ENCODE data around the gene NR2E1. TPM values are rescaled to one million over a fixed set of nuclear protein-coding genes. Genes with fewer than 3 reads are reported as not detected.
A peak's percentile ranks its signal among the peaks of the same experiment; 100 is the strongest.

Gene NR2E1
- total RNA-seq, 1 donor from 2014 or later: not detected

DNA sequence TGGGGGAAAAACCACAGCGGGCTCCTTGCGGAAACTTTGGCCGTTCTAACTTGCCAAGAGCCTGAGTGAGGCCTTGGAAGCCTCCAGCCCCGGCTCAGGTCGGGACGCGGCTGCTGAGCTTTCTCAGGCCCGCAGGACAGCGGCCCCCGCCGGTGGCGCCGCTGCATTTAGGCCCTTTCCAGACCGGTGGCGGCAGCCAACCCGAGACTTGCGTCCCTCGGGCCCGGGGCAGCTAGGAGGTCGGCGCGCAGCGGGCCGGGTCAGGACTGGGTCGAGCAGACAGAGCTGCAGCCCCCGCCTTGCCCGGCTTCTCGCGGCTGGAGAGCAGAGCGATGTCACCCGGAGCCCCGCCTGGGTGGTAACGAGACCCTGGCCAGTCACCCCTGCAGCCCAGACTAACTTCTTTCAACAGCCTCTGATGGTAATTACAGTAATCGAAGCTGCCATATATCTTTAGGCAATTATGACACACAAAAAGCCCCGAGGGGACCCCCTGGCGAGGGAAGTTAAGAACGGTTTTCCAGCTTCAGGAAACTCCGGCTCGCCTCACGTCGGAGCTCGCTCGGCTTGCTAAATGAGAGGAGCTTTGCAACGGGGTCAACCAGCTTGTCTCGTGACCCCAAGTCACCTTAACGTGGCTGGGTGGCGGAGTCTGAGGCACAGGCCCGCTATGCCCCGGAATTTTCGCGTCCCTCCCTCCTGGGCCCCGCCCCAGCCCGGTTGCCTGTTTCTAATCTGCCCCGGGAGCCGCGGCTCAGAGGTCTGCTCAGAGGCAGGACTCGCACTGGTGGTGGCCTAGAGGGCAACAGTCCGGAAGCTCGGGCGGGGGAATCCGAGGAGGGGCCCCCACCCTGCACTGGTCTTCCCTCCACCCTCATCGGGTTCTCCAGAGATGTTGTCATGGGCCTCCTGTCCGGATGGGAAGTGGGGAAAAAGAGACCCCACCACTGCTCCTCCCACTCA is 3.0 kb downstream of the NR2E1 start:
- H3K9me3 ChIP-seq: no peaks in the 10 kb centered on the region
- TF ChIP-seq POLR2A (IDR thresholded peaks at IDR 0.05) (no peak), POLR2AphosphoS5 (IDR thresholded peaks at IDR 0.05; ENCODE audit: insufficient read depth in 1 of 2, low read depth in 1 of 2) (no peak)
- TF ChIP-seq, protein P1, sequence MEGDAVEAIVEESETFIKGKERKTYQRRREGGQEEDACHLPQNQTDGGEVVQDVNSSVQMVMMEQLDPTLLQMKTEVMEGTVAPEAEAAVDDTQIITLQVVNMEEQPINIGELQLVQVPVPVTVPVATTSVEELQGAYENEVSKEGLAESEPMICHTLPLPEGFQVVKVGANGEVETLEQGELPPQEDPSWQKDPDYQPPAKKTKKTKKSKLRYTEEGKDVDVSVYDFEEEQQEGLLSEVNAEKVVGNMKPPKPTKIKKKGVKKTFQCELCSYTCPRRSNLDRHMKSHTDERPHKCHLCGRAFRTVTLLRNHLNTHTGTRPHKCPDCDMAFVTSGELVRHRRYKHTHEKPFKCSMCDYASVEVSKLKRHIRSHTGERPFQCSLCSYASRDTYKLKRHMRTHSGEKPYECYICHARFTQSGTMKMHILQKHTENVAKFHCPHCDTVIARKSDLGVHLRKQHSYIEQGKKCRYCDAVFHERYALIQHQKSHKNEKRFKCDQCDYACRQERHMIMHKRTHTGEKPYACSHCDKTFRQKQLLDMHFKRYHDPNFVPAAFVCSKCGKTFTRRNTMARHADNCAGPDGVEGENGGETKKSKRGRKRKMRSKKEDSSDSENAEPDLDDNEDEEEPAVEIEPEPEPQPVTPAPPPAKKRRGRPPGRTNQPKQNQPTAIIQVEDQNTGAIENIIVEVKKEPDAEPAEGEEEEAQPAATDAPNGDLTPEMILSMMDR (IDR thresholded peaks at IDR 0.05): no peak
- H3K4me1 ChIP-seq: peaks cover 57% of the 10 kb centered on the region
- no peak for DNase-seq (ENCODE audit: extremely low spot score in 2 of 2)
- H3K36me3 ChIP-seq: no peaks in the 10 kb centered on the region
- H3K4me3 ChIP-seq: peak overlapping the region; percentile 1 to 36
- H3K27ac ChIP-seq: no peak overlapping the region
- peaks cover 41% of the 10 kb centered on the region for H3K27me3 ChIP-seq
- intact Hi-C loops (cut with DNase I): loop anchor here (5.0 kb wide), 1 partner anchor 191 kb away; no protein-coding TSS in a partner anchor

DNA sequence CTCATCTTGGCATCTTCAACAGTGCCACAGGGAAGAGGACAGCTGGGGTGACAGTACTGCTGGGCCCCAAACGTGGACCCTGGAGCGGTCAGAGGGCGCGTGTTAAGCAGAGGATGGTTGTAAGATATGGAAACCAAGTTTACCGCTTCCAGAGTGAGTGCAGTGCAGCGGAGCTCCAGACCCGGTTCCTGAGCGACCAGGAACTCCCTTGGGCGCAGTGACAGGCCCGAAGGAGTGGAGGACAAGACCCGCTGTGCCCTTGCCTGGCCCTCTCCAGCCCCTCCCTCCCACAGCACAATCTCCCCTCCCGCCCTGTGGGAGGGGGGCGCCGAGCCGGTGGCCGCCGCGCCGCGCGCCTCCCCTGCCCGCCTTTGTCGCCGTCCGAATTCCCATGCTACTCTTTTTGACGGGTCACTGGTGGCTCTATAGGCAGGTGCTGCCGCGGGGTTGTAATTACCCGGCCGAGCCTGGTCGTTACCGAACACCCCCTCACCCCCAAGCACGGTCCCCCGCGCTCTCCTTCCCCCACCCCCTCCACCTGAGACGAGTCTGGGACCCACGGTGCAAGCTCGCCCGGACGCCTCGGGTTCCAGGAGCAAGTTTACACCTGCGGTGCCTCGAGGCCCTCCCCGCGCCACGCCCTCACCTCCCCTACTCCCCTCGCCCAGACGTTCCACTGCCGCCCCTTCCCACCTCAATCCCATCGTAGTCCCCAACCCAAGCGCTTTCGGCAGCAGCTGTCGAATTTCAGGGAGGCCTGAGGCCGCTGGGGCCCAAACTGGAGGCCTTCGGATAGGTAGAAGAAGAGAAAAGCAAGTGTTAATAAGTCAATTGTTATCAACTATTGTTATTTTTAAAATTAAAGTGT is 3.9 kb downstream of the NR2E1 start:
- Histone ChIP-seq H3K4me3 (peak overlapping the region in 1 of 2 donors; percentile 5), H3K4me1 (peaks cover 54% of the 10 kb centered on the region), H3K27me3 (peaks cover 37% of the 10 kb centered on the region)

DNA sequence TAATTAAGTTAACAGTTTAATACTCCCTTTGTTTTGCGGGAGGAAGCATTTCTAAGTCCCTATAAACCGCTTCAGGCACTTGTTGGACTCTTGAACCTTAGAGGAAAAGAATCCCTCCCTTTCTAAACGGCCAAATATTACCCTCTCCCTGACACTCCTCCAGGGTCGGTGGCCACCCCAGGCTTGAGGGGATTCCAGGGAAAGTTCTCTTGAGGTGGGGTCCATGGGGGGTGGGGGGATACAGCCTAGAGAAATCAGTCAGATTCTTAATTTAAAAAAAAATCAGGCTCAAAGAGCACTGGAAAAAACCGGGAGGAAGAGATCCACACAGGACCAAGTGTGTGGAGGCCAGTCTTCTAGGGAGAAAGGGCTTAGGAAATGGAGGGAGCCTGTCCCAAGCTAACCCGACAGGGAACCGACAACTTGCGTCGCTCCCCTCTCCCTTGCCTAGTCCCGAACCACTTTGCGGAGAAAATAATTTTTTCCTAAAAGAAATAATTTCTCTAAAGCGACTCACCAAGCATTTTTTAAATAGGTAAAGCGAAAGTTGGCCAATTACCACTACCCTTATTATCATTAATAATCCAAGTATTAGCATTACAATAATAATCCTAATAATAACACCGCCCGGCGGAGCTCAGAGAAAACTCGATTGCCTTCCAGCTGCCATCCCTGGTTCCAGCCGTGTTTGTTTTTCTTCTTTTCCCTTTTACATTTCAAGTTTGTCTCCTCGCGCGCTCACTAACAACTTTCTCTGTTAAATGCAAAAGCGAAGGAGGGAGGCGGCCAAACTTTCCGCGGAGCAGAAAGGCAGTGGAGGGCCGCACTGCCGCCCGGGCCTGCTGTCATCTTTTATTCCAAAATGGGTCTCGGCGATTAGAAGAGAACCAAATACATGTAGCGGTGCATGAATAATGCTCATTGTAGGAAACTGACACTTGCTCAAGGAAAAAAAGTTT is 4.8 kb downstream of the NR2E1 start:
- Histone ChIP-seq H3K9me3 (no peaks in the 10 kb centered on the region), H3K27ac (no peak overlapping the region), H3K36me3 (no peaks in the 10 kb centered on the region), H3K4me3 (no peak overlapping the region), H3K27me3 (peaks cover 36% of the 10 kb centered on the region), H3K4me1 (peaks cover 53% of the 10 kb centered on the region)
- intact Hi-C loops (cut with DNase I): no loop called here
- TF ChIP-seq POLR2AphosphoS5 (IDR thresholded peaks at IDR 0.05; ENCODE audit: insufficient read depth in 1 of 2, low read depth in 1 of 2) (no peak), POLR2A (IDR thresholded peaks at IDR 0.05) (no peak)
- TF ChIP-seq, protein P1 (IDR thresholded peaks at IDR 0.05): no peak
- no peak for DNase-seq (ENCODE audit: extremely low spot score in 2 of 2)

More for the DNA sequence above, 3.9 kb downstream of the NR2E1 start:
- no peaks in the 10 kb centered on the region for H3K36me3 ChIP-seq
- intact Hi-C loops (cut with DNase I): loop anchor here (5.0 kb wide), 1 partner anchor 192 kb away; no protein-coding TSS in a partner anchor
- no peak overlapping the region for H3K27ac ChIP-seq
- TF ChIP-seq POLR2AphosphoS5 (IDR thresholded peaks at IDR 0.05; ENCODE audit: insufficient read depth in 1 of 2, low read depth in 1 of 2): no peak
- TF ChIP-seq, protein P1 (IDR thresholded peaks at IDR 0.05): no peak
- TF ChIP-seq POLR2A (IDR thresholded peaks at IDR 0.05): no peak
- no peaks in the 10 kb centered on the region for H3K9me3 ChIP-seq
- DNase-seq (ENCODE audit: extremely low spot score in 2 of 2): no peak

DNA sequence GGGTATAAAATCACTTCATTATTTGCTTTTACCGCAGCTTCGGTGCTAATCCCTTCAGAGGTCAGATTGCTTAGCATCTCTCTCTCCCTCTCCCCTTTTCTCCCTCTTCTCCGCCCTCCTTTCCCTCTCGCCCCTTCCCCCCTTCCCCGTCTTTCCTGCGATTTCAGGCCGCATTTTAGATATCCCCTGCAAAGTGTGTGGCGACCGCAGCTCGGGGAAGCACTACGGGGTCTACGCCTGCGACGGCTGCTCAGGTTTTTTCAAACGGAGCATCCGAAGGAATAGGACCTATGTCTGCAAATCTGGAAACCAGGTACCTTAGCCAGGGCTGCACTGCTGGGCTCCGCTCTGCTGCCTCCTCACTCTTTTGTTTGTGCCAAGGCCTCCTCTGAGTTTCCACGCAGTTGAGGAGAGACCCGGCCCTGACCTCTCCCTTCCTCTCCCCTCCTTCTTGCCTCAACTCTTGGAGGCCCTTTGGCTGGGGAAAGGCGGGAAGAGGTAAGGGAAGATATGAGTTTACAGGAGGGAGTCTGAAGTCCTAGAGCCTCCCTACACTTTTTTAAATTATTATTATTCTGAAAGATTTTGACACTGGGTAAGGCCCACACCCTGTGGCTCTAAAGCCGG is 5.6 kb downstream of the NR2E1 start:
- H3K4me1 ChIP-seq: peaks cover 53% of the 10 kb centered on the region
- H3K4me3 ChIP-seq: no peak overlapping the region
- no peak for DNase-seq (ENCODE audit: extremely low spot score in 2 of 2)
- TF ChIP-seq POLR2A (IDR thresholded peaks at IDR 0.05) (no peak), POLR2AphosphoS5 (IDR thresholded peaks at IDR 0.05; ENCODE audit: insufficient read depth in 1 of 2, low read depth in 1 of 2) (no peak)
- TF ChIP-seq, protein P1 (IDR thresholded peaks at IDR 0.05): no peak
- peaks cover 42% of the 10 kb centered on the region for H3K27me3 ChIP-seq
- H3K9me3 ChIP-seq: no peaks in the 10 kb centered on the region
- no peaks in the 10 kb centered on the region for H3K36me3 ChIP-seq
- H3K27ac ChIP-seq: no peak overlapping the region
- intact Hi-C loops (cut with DNase I): no loop called here
